Panc1 (cell line): Measurements from ENCODE around the gene FGD1.

Experiments
- CTCF ChIP-seq: fragments of 450-650 bp; IDR thresholded peaks from 2 replicates; pipeline ENCODE4 v1.5.1; 2017; ENCODE audit warnings: mild to moderate bottlenecking
- POLR2AphosphoS5 ChIP-seq: IDR thresholded peaks from 2 replicates; pipeline ENCODE4 v1.6.1; 2012; ENCODE audit warnings: mild to moderate bottlenecking, low read depth, low read length, moderate library complexity
- REST ChIP-seq, 2 experiments: IDR thresholded peaks; 2 replicates each; pipeline ENCODE4 v1.6.1; 2011 to 2012; ENCODE audit warnings: low read depth in 2 of 2, control low read depth in 1 of 2, low read length in 1 of 2, mild to moderate bottlenecking in 1 of 2, moderate library complexity in 1 of 2; ENCODE audit not compliant: insufficient read depth in 1 of 2

GRCh38 chrX:54530357-54530900, 34.4 kb upstream of the FGD1 start:
- TF ChIP-seq REST (IDR thresholded peaks at IDR 0.05; ENCODE audit: insufficient read depth in 1 of 2, low read depth in 2 of 2, low read length in 1 of 2) (no peak), CTCF (no peak), POLR2AphosphoS5 (no peak)
